ENCODE measurements around the gene RPUSD4.

RPUSD4 gene

GRCh38 chr11:126176853-126177470, 34.5 kb downstream of the RPUSD4 start:
- no peak for DNase-seq

- no peak for DNase-seq
Observed at GRCh38 chr11:126175393-126175792, 36.1 kb downstream of the RPUSD4 start.

GRCh38 chr11:126174816-126175215, 36.6 kb downstream of the RPUSD4 start:
- DNase-seq: no peak

GRCh38 chr11:126173257-126173656, 38.2 kb downstream of the RPUSD4 start:
- DNase-seq: no peak

GRCh38 chr11:126172596-126173038, 38.8 kb downstream of the RPUSD4 start:
- no peak for DNase-seq

GRCh38 chr11:126169291-126169690, 42.2 kb downstream of the RPUSD4 start:
- DNase-seq: no peak

- DNase-seq: no peak
Observed at GRCh38 chr11:126167488-126167887, 44.0 kb downstream of the RPUSD4 start.

- DNase-seq: no peak
Observed at GRCh38 chr11:126166413-126166812, 45.0 kb downstream of the RPUSD4 start.

- no peak for DNase-seq
Observed at GRCh38 chr11:126165757-126166156, 45.7 kb downstream of the RPUSD4 start.

- DNase-seq: no peak
Observed at GRCh38 chr11:126165311-126165720, 46.1 kb downstream of the RPUSD4 start.

GRCh38 chr11:126164781-126165180, 46.7 kb downstream of the RPUSD4 start:
- DNase-seq: no peak

GRCh38 chr11:126163779-126164178, 47.7 kb downstream of the RPUSD4 start:
- DNase-seq: no peak

GRCh38 chr11:126163074-126163700, 48.3 kb downstream of the RPUSD4 start:
- DNase-seq: no peak

GRCh38 chr11:126162306-126163030, 49.0 kb downstream of the RPUSD4 start:
- DNase-seq: no peak

- DNase-seq: no peak
Observed at GRCh38 chr11:126161023-126161391, 50.4 kb downstream of the RPUSD4 start.

- DNase-seq: no peak
Observed at GRCh38 chr11:126160345-126161022, 51.0 kb downstream of the RPUSD4 start.

- no peak for DNase-seq
Observed at GRCh38 chr11:126159719-126160344, 51.6 kb downstream of the RPUSD4 start.

- DNase-seq: no peak
Observed at GRCh38 chr11:126158054-126158791, 53.2 kb downstream of the RPUSD4 start.

GRCh38 chr11:126157326-126158030, 54.0 kb downstream of the RPUSD4 start:
- DNase-seq: no peak

- no peak for DNase-seq
Observed at GRCh38 chr11:126156814-126157213, 54.6 kb downstream of the RPUSD4 start.

- no peak for DNase-seq
Observed at GRCh38 chr11:126155402-126156187, 55.9 kb downstream of the RPUSD4 start.

All from NCI-H2107 (cell line).